Colon (tissue), 2 donors: ENCODE measurements around the gene RNF167.
A peak's percentile ranks its signal among the peaks of the same experiment; 100 is the strongest.

Experiments
- FAIRE-seq: peaks from 2 replicates; lab custom pipeline; 2012; peaks lifted over from hg19 to GRCh38; lab: Jason Lieb, UNC
- donor health status: control.
- donor health status: control.

The RNF167 gene

DNA sequence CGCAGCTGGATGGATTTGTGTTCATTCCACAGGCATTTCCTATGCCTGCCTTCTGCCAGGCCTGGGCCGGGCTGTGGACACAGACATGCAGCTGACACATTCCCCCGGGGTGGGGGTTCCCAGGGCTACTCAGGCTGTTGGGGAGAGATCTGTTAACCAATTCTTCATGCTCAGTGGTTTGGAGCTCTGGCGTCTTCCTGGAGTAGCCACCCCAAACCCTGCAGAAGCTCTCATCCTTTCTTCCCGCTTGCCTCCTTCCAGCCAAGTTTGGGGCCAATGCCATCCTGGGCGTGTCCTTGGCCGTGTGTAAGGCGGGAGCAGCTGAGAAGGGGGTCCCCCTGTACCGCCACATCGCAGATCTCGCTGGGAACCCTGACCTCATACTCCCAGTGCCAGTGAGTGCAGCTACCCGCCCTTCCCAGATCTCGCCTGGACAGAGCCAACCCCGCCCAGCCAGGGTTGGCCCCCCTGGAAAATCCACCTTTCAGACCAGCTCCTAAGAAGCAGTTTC, 13.4 kb downstream of the RNF167 start:
- no peak for FAIRE-seq

DNA sequence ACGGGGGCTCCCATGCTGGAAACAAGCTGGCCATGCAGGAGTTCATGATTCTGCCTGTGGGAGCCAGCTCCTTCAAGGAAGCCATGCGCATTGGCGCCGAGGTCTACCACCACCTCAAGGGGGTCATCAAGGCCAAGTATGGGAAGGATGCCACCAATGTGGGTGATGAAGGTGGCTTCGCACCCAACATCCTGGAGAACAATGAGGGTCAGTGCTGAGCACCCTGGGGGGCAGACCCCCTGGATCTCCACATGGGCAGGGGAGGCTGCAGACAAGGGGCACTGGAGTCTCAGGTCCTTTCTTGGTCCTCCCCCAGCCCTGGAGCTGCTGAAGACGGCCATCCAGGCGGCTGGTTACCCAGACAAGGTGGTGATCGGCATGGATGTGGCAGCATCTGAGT, 15.0 kb downstream of the RNF167 start:
- no peak for FAIRE-seq

DNA sequence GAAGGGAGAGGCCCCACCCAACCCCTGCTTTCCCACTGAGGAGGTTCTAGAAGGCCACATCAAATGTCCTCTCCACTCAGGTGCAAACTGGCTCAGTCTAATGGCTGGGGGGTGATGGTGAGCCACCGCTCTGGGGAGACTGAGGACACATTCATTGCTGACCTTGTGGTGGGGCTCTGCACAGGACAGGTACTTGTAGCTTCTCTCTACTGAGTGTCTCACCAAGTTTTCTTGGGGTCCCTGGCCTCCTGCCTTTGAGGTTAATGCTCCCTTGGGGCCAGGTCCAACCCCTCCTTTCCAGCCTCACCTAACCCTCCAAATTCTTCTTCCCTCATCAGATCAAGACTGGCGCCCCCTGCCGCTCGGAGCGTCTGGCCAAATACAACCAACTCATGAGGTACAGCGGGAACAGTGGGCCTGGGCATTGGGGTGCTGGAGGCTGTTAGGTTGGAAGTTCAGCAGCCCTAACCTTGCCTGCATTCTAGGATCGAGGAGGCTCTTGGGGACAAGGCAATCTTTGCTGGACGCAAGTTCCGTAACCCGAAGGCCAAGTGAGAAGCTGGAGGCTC, 16.5 kb downstream of the RNF167 start:
- no peak for FAIRE-seq

DNA sequence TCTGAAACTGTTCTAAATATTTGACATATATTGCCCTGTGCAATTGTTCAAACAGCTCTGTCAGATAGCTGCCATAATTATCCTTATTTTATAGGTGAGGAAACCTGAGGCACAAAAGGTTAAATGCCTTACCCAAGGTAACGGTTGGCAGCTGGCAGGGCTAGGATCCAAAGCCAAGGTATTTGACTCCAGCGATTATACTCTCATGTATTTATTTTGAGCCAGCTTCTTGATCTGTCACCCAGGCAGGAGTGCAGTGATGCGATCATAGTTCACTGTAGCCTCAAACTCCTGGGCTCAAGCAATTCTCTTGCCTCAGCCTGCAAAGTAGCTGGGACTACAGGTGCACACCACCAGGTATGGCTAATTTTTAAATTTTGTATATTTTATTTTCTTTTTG, 18.0 kb downstream of the RNF167 start:
- FAIRE-seq, result no peak

DNA sequence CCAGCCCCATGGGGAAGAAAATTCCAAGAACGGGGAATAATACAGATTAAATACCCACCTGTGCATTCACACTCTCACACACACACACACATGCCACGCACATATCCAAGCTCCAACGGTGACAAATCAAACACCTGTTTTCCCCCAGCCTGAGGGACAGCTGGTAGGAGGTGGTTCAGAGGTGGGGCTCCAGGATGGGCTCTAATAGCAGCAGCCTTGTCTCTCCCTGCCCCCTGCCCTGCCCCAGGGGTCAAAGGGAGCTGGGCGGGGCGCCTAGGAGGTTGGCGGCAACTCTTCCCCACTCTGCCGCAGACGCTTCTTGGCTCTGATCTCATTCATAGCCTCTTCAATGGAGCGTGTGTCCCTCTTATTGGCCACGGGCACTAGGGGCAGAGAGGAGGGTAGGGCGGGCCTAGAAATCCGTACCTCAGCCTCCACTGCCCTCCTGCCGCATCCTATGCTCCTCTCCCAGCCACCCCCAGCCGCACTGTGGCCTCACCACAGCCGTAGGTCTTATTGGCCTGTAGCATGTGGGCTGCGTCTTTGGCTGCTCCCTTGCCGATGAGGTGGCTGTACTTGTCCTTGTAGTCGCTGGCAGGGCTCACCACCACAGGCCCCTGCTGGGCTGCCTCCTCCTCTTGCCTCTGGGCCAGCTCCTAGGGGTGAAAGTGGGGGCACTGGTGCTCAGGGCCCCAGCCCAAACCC, 19.3 kb downstream of the RNF167 start:
- no peak for FAIRE-seq

DNA sequence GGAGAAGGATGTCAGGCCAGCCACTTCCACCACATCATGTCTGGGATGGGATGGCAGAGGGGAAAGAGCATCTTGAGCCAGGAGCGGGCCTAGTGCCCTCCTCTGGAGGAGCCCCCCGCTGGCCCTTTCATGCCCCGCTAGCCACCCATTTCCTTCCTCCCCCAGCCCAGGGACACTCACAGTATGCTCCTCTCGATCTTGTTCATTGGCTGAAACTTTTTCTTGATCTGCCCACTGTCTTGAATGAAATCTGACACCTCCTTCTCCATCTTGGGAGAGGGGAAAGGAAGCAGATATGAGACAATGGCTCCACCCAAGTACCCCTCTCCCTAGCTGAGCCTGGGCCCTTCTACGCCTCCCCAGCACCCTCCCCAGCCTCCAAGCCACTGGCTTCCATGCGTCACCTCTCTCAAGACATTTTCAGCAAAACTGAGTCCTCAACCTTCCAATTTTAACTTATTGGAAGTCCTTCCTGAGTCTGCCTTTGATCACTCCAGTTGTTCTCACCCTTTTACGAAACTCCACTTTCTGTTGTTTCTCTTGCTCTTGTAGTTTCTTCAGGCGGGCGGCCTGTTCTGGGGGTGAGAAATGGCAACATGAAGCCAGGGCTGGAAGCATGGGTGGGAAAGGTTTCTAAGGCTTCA, 20.3 kb downstream of the RNF167 start:
- FAIRE-seq, result no peak

DNA sequence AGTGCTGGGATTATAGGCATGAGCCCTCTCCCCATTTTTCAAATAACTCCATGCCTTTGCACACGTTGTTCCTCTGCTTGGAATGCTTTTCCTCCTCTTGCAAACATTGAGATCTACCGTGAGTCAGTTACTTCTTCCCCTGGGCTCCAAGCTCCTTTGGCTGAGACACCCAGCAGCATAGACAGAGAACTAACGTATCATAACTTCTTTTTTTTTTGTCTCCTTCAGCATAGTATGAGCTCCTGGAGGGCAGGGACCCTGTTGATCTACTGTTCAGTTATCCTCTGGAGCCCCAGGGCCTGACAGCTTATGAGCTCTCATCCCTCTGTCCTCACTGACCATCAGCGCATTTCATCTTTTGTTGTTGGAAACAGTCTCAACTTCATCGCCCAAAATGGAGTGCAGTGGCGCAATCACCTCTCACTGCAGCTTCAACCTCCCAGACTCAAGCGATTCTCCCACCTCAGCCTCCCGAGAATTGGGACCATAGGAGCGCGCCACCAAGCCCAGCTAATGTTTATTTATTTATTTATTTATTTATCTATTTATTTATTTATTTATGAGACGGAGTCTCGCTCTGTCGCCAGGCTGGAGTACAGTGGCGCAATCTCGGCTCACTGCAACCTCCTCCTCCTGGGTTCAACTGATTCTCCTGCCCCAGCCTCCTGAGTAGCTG, 25.4 kb downstream of the RNF167 start:
- no peak for FAIRE-seq

DNA sequence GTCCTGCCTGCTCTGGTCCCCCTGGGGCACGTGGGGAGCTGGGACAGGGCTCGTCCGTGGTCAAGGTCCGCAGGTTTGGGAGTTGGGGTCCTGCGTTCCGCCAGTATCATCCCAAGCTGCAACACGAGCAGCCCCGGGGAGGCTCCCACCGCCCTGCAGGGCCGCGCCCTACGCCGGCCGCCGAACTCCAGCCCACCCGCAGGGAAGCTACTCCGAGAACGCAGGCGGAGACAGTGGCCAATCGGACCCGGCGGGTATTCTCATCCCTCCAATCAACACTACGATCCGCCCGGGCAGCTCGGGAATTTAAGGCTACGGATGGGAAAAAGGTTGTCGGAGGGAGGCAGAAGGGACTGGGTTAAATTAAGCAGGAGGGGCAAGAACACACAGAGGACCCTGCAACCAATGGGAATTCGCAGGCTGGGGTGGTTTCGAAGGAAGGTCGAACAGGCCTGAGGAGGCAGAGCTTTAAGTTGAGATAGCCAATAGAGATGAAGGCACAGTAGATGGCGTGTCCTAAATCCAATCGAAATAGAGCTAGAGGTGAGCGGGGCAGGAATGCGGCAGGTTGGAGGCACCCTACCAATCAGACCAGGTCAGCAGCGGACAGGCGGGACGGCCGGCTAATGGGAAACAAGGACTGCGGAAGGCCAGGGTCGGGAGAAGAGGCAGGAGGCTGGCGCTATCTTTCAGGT, 26.9 kb downstream of the RNF167 start:
- peak; percentile 97 for FAIRE-seq

DNA sequence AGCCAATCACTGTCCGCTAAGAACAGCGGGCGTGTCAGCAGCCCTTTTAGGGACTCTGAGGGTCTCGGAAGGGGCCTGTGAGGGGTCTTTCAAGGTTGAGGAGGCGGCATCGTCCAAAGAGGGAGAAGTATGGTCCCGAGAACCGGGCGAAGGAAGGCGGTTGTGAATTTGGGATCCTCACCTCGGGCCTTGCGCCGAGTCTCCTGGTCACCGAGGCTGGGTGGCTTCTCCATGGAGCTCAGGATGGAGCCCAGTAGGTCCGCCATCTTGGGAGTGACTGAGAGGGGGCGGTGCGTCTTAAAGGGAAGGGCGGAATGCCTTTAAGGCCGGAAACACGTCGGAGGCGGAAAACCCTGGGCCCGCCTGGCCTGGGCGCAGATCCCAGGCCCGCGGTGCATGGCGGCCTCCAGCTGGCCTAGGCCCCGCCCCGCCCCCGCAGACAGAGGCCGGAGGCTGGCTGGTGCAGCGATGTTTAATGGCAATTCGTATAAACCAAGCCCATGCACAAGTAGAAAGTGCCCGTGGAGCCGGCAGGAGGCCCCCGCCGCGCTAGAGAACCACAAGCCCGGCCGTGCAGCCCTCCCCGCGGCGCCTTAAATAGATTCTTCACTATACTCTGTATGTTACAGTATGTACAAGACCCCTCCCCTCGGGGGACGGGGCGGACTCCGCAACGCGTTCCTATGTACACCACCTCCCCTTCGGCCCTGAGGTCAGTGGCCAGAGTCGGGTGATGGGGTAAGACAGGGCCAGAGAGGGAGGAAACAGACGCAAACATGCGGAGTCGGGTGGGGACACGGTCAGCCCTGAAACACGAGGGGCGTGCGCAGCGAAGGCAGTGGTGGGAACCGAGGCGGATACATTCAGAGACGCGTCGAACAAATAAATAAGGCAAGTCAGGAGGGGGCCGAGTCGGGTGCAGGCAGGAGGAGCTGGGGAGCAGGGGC, 27.7 kb downstream of the RNF167 start, which contains the start of gene SPAG7:
Gene SPAG7, minus strand, starts transcription at position 279 of the 947 bp plus-strand sequence. Its CDS starts 13 bp downstream, at position 266.
- FAIRE-seq, result peak; percentile 47

DNA sequence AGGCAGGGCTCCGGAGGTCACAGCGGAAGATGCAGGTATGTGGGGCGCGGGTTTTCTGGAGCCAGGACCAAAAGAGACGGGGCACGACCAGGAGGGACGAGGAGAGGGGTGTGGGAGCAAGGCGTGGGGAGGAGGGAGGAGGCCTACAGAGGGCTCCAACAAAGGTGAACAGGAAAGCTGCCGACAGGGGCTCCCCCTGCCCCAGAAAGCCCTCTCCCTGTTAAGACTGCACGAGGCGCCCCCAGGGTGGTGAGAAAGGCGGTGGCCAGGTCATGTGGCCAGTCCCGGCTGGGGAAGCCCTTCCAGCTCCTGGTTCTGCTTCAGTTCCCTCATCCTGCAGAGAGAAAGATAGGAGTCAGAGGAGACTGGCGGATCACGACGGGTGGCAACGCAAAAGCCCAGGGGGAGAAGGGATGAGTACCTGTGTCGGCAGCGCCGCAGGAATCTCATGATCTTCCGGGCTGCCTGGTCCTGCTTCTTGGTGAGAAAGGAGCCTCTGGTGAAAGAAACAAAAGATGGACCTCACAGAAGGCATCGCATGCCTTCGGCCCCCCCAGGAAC, 28.5 kb downstream of the RNF167 start:
- FAIRE-seq, result no peak

DNA sequence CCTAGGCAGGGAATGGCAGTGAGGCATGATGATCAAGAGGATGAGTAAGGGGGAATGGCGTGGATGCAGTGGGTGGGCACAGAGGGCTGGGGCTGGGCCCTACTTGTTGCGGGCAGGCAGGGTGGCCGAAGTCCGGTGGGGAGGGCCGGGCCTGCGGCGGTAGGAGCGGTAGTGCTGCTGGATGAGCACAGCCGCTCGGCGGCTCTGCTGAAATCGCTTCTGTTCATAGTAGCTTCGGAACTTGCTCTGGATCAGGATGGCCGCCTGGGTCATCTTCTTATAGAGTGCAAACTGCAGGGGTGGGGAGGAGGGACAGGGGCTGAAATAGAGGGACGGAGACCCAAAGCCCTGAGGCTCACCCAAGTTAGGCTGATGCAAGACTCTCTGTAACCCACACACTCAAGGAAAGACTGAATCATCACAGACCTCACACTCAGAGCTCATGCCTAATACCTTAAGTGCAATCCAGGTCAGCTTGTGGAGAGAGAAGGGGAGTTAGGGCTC, 29.0 kb downstream of the RNF167 start:
- no peak for FAIRE-seq

DNA sequence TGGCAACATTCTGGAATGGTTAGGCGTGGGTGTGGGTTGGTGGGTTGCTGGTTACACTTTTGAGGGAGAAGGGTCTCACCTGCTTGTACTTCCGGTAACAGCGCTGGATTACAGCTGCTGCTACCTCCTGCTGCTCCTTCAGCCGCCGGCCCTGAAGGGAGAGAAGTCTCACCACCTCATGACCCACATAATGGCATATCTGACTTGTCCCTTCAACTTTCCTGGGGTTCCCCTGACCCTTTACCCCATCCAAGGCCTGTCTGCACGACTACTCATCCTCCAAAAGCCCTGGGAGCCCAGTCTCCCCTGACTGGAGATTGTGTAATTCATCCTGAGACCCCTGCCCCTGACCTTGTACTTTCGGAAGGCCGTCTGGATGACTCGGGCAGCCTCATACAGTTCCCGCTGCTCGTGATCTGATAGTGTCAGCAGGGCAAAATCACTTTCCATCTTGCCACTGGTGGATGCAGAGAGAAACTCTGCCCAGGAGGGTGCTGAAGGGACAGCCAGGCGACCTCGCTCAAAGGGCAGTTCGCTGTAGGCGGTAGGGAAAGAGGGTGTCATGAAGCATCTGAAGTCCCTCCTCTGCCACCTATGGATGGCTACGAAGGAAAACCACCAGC, 29.6 kb downstream of the RNF167 start:
- no peak for FAIRE-seq

DNA sequence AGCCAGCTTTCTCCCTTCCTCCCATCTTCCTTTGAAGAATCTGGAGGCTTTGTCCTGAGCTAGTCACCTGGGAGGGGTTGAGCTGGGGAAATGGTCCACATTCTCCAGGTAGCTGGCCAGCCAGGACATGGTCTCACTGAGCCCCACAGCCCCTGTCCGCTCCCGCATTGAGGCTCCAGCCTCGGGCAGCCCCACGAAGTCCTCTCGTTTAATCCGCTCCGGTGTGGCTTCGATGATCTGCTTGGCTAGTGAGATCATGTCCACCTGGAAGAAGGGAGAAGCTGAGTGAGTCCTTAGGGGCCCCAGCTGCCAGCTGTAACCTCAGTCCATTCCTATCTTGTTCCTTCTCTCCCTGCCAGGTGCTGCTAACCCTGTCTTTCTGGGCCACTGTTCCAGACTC, 30.2 kb downstream of the RNF167 start:
- no peak for FAIRE-seq

DNA sequence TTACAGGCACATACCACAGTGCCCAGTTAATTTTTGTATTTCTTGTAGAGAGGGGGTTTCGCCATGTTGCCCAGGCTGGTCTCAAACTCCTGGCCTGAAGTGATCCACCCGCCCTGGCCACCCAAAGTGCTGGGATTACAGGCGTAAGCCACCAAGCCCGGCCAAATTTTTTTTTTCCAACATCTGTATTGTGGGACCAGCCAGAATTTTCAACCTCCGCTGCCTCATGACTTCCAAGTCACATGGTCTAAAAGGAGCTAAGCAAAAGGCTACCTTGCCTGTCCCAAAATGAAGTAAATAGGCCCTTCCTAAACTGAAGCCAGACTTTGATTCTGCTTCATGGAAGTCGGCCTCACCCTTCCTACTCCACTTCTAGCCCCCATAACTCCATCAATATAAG, 31.8 kb downstream of the RNF167 start:
- FAIRE-seq, result no peak

DNA sequence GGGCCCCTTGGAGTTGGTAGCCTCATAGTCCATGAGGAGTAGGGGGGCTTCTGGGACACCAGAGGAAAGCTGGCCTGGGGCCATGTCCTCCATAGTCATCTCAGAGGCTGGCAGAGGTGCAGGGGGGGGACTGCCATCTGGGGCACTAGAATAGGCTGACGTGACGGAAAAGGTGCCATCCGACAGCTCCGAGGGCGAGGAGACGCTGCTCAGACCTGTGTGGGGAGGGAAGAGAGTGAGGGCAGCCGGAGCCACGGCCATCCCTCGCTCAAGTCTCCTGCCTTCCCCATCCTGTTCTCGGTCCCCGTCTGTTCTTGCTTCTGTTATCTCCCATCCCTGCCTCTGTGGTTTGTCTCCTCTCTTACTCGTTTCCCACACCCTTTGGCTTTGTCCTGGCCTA, 32.3 kb downstream of the RNF167 start:
- FAIRE-seq, result no peak

DNA sequence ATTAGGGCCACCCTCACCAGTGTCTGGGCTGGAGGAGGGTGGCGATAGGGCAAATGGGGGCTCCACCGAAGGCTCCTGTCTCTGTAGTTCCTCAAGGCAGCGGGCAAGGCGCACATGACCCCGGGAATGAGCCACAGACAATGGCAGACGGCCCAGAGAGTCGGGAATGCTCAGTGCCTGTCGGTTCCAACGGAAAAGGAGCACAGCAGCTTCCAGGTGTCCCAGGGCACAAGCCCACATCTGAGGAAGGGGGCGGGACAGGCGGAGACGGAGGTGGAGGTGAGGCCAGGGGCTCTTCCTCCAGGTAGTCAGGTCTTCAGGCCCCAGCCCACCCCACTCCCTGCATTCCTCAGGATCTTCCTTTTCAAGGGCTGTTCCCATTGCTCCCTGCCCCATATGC, 32.7 kb downstream of the RNF167 start:
- FAIRE-seq, result no peak

DNA sequence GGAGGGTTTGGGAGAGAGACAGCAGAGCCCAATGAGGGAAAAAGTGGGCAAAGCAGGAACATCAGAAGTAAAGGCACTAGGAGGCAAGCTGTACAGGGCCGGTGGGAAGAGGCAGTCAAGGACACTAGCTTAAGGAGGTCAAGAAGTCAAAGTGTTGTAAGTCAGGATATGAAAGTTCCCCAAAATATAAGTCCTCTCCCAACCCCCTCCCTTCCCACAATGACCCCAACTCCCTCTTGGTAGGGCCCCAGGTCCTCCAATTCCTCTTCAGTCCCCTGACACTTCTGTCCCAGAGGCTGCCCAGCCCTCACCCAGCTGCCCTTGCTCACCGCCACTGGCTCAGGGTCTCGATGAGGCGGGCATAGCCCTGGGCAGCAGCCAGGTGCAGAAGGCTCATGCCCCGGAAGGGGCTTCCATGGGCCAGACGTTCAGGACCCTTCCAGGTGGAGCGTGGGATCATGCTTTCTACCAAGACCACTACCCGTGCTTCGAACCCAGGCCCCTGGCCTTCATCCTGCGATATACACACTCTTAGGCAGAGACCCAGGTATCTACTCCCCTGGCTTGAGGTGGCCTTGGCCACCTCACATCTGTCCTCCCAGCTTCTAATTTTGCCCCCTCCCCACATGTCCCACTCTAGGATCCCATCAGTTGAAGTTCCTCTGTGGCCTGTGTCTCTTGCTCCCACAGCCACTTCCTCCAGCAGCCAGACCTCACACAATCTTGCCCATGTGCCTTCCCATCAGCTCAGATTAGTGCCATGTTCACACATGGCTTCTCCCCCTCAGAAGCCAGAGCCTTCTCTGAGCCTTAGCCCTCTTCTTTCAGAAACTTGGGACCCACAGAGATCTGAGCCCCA, 33.4 kb downstream of the RNF167 start:
- no peak for FAIRE-seq

DNA sequence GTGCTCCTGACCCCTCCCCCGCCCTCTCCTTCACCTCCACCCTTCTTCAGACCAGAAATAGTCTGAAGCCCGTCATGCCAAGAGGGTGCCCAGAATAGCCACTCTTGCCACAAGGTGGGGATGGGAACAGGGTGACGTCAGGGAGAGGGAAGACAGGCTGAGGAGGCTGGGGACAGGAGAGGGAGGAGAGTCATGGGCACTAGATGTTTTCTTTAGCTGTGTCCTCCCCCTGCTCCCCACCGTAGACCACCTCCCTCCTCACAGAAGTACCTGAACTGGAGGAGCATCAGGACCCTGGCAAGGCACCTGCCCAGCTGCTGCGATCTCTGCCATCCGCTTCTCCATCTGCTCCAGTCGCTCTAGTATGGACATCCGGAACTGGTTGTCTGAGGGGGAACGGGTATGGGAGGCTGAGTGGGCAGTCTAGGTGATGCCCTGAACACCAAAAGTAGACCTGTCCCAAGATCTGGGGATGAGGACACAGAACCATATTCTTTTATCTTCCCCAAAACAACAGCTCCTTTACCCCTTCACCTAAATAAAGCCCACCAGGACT, 34.1 kb downstream of the RNF167 start:
- no peak for FAIRE-seq

DNA sequence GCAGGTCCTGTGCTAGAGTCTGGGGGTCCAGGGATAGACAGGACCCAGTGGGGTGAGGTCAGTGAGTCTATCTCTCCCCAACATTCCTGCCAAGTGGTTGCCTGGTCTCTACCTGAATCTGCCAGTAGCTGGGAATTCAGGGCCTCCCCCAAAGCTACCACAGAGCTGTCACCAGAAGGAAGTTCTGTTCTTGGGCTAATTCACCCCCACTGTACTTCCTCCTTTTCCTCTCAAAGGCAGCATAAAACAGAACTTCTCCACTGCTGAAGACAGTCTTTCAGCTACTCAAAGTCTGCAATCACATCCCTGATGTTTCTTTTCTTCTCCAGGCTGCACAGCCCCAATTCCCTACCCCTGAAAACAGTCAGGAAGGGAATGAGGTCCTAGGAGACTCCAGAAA, 38.7 kb downstream of the RNF167 start:
- no peak for FAIRE-seq
